Fibroblast of the aortic adventitia (primary cell): ENCODE results near the gene PRTFDC1. TPM values are rescaled to one million over a fixed set of nuclear protein-coding genes. Genes with fewer than 3 reads are reported as not detected.
A peak's percentile ranks its signal among the peaks of the same experiment; 100 is the strongest.

Experiments used
- DNase-seq: peaks from one replicate; pipeline ENCODE4 v3.0.0-alpha.2; 2010; ENCODE audit warnings: low read depth
- H3K4me3 ChIP-seq: 2 replicates; pipeline ENCODE4 v1.5.1; 2011; ENCODE audit warnings: low read depth, mild to moderate bottlenecking, control low read depth, low read length, moderate library complexity
- CTCF ChIP-seq: IDR thresholded peaks from 2 replicates; pipeline ENCODE4 v1.5.1; 2011; ENCODE audit warnings: mild to moderate bottlenecking, low read length, control low read depth, inconsistent platforms; ENCODE audit not compliant: insufficient read depth
- total RNA-seq: library from RNA; depleted of rRNA; stranded (reverse); fragments of >200 nt; gene quantifications from 2 replicates; pipeline ENCODE4 v1.2.3, GENCODE V29; 2012; ENCODE audit warnings: low replicate concordance

Gene PRTFDC1
- total RNA-seq, 1 donor = 39.6 TPM

GRCh38 chr10:24854256-24854655, 98.2 kb downstream of the PRTFDC1 start:
- no peak for DNase-seq
- no peak for TF ChIP-seq CTCF
- no peak overlapping the region for H3K4me3 ChIP-seq

GRCh38 chr10:24853661-24854060, 98.7 kb downstream of the PRTFDC1 start:
- no peak for TF ChIP-seq CTCF
- DNase-seq = peak; percentile 27
- no peak overlapping the region for H3K4me3 ChIP-seq

- H3K4me3 ChIP-seq = no peak overlapping the region
- no peak for TF ChIP-seq CTCF
- peak; percentile 52 for DNase-seq
Measured at GRCh38 chr10:24851629-24852028, 100.8 kb downstream of the PRTFDC1 start.

- DNase-seq = no peak
- TF ChIP-seq CTCF = no peak
- no peak overlapping the region for H3K4me3 ChIP-seq
Measured at GRCh38 chr10:24850727-24851296, 101.6 kb downstream of the PRTFDC1 start.

GRCh38 chr10:24849501-24850299, 102.7 kb downstream of the PRTFDC1 start:
- no peak for DNase-seq
- no peak for TF ChIP-seq CTCF

GRCh38 chr10:24849051-24849450, 103.4 kb downstream of the PRTFDC1 start:
- no peak for DNase-seq
- no peak overlapping the region for H3K4me3 ChIP-seq
- no peak for TF ChIP-seq CTCF

More at GRCh38 chr10:24849501-24850299, 102.7 kb downstream of the PRTFDC1 start:
- no peak overlapping the region for H3K4me3 ChIP-seq
